ENCODE data around the gene DZIP1L.
"Not testable (repeated sequence)": the region's sequence is repeated elsewhere in the genome, so short reads cannot be mapped to it uniquely, and the experiment has no call there.

DZIP1L gene

DNA sequence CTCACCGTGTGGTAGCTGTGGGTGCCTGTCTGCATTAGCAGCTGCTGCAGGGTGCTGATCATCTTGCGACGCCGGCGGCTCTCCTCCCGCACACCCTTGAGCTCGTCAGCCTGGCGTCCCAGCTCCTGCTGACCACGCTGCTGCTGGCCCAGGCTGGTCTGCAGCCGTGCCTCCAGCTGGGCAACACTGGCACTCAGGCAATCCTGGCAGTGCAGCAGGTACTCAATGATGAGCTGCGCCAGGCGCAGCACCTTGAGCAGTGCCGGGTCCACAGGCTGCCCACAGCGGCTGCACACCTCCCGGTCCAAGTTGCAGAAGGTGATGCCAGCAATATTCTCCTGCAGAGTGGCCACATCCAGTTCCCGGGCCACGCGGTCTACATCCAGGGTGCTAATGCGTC is 11.9 kb downstream of the DZIP1L start:
- H3K4me3 Mint-ChIP-seq: no peak overlapping the region
- H3K4me1 Mint-ChIP-seq: no peaks in the 10 kb centered on the region
- DNase-seq: no peak
- peaks cover 41% of the 10 kb centered on the region for H3K36me3 Mint-ChIP-seq (ENCODE audit: low read depth)
- H3K9me3 Mint-ChIP-seq: no peaks in the 10 kb centered on the region
- TF ChIP-seq, protein P1, sequence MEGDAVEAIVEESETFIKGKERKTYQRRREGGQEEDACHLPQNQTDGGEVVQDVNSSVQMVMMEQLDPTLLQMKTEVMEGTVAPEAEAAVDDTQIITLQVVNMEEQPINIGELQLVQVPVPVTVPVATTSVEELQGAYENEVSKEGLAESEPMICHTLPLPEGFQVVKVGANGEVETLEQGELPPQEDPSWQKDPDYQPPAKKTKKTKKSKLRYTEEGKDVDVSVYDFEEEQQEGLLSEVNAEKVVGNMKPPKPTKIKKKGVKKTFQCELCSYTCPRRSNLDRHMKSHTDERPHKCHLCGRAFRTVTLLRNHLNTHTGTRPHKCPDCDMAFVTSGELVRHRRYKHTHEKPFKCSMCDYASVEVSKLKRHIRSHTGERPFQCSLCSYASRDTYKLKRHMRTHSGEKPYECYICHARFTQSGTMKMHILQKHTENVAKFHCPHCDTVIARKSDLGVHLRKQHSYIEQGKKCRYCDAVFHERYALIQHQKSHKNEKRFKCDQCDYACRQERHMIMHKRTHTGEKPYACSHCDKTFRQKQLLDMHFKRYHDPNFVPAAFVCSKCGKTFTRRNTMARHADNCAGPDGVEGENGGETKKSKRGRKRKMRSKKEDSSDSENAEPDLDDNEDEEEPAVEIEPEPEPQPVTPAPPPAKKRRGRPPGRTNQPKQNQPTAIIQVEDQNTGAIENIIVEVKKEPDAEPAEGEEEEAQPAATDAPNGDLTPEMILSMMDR (IDR thresholded peaks at IDR 0.05): no peak
- H3K27me3 Mint-ChIP-seq (ENCODE audit: low read depth, poor library complexity): peaks cover 2% of the 10 kb centered on the region
- H3K27ac Mint-ChIP-seq: no peak overlapping the region

DNA sequence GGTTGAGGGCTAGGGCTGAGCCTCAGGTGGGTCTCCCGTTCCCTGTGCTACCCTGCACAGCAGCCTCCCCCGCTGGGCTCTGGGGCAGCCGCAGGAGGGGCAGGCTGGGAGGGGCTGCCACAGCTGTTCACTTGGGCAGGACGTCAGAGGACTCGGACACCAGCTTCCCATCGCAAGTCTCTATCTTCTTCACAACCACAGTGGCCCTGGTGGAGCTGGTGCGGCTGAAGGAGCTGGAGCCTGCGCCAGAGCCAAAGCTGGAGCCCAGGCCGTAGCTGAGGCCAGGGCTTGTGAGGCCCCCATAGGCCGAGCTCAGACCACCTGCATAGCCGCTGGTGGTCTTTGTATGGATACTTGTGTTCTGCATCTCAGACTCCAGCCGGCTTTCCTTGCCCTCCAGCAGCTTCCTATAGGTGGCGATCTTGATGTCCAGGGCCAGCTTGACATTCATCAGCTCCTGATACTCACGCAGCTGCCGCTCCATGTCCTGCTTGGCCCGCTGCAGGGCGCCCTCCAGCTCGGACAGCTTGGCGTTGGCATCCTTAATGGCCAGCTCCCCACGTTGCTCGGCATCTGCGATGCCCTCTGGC is 14.0 kb downstream of the DZIP1L start:
- H3K36me3 Mint-ChIP-seq (ENCODE audit: low read depth): peaks cover 23% of the 10 kb centered on the region
- not testable (repeated sequence) for H3K27me3 Mint-ChIP-seq (ENCODE audit: low read depth, poor library complexity); H3K4me1 Mint-ChIP-seq; H3K27ac Mint-ChIP-seq; DNase-seq; H3K9me3 Mint-ChIP-seq; H3K4me3 Mint-ChIP-seq

DNA sequence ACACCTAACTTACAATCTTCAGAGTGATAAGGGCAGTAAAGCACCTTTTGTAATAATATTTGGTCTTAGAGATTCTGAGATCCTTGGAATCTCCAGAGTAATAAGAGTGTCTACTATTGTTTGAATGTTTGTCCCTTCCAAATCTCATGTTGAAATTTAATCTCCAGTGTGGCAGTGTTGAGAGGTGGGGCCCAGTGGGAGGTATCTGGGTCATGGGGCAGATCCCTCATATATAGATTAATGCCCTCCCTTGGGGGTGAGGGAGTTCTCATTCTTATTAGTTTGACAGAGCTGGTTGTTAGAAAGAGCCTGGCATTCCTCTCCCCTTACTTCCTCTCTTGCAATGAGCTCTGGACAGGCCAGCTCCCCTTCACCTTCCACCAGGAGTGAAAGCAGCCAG is 16.0 kb downstream of the DZIP1L start:
- no peak for DNase-seq
- peaks cover 34% of the 10 kb centered on the region for H3K36me3 Mint-ChIP-seq (ENCODE audit: low read depth)
- no peaks in the 10 kb centered on the region for H3K4me1 Mint-ChIP-seq
- H3K4me3 Mint-ChIP-seq: no peak overlapping the region
- H3K27me3 Mint-ChIP-seq (ENCODE audit: low read depth, poor library complexity): no peaks in the 10 kb centered on the region
- H3K9me3 Mint-ChIP-seq: no peaks in the 10 kb centered on the region
- TF ChIP-seq, protein P1 (IDR thresholded peaks at IDR 0.05): no peak
- H3K27ac Mint-ChIP-seq: no peak overlapping the region

DNA sequence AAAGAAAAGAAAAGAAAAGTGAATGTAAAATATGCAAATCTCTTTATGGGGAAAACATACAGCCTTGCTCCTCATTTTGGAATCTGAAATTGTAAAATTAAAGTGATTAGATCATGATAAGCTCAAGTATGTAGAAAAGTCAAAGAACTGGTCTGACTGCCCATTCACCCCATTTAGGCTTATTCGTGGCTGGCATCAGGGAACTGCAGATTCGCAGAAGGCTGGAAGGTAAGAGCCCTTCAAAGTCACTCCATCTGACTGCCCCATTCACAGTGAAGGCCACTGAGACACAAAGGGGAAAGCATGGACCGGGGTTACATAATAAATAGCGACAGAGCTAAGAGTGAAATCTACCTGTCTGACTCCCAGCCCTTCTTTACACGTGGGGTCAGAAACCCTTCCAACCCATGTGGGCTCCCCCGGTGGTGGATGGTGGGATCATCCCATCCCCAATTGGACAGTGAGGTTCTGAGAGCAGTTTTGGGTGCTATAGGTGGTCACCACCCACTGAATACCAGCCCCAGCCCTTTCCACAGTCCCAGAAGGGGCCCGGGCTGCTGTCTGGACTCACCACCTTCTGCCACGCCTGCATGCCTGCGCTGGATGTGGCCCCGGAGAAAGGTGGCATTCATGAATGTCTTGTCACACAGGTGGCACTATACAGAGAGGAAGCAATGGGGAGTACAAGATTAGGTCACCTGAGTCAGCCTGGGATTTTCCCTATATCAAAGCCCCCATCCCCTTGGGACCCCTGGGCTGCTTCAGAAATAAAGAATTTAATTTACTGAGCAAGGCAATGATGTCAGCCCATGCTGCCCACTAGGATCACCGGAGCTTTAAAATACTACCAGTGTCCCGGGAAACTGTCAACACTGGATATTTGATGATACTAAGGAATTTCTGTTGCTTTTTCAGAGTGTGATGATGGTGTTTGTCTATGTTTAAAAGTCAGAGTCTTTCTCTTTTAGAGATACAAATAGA is 17.9 kb downstream of the DZIP1L start:
- Mint-ChIP-seq H3K27ac (no peak overlapping the region), H3K27me3 (ENCODE audit: low read depth, poor library complexity) (no peaks in the 10 kb centered on the region), H3K9me3 (peaks cover 12% of the 10 kb centered on the region), H3K36me3 (ENCODE audit: low read depth) (peaks cover 48% of the 10 kb centered on the region), H3K4me1 (no peaks in the 10 kb centered on the region), H3K4me3 (no peak overlapping the region)
- peak; percentile 17 for DNase-seq
- TF ChIP-seq, protein P1 (IDR thresholded peaks at IDR 0.05): peak; percentile 38

DNA sequence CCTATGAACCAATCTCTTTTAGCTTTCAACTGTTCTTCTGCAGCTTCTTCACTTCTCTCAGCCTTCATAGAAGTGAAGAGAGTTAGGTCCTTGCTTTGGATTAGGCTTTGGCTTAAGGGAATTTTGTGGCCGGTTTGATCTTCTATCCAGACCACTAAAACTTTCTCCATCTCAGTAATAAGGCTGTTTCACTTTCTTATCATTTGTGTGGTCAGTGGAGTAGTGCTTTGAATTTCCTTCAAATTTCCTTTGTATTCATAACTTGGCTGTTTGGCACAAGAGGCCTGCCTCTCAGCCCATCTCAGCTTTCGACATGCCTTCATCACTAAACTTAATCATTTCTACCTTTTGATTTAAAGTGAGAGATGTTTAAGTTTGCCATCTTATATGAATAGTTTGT is 21.7 kb downstream of the DZIP1L start:
- no peak overlapping the region for H3K27ac Mint-ChIP-seq
- TF ChIP-seq, protein P1 (IDR thresholded peaks at IDR 0.05): no peak
- no peak for DNase-seq
- H3K27me3 Mint-ChIP-seq (ENCODE audit: low read depth, poor library complexity): no peaks in the 10 kb centered on the region
- H3K36me3 Mint-ChIP-seq (ENCODE audit: low read depth): peaks cover 60% of the 10 kb centered on the region
- no peak overlapping the region for H3K4me3 Mint-ChIP-seq
- peaks cover 12% of the 10 kb centered on the region for H3K9me3 Mint-ChIP-seq
- H3K4me1 Mint-ChIP-seq: no peaks in the 10 kb centered on the region

DNA sequence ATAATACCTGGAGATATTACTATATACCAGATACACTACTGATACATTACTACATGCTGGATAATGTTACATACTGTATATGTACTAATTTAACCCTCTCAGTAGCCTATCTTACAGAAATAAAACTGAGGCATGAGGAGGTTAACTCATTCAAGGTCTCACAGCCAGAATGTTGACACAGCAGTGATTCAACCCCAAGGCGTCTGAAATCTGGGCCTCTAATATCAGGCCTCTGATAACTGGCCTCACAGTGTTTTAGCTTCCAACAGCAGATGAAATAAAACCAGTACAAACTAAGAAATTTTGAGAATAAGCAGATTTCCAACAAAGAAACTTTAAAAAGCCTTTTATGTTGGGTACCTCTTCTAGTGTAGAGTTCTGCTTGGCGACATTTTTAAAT is 23.4 kb downstream of the DZIP1L start:
- Mint-ChIP-seq H3K4me3 (no peak overlapping the region), H3K4me1 (no peaks in the 10 kb centered on the region), H3K27ac (no peak overlapping the region), H3K36me3 (ENCODE audit: low read depth) (peaks cover 77% of the 10 kb centered on the region), H3K9me3 (peaks cover 12% of the 10 kb centered on the region), H3K27me3 (ENCODE audit: low read depth, poor library complexity) (no peaks in the 10 kb centered on the region)
- DNase-seq: no peak
- TF ChIP-seq, protein P1 (IDR thresholded peaks at IDR 0.05): no peak

Measured in nephron progenitor cell (in vitro differentiated cells).